GM12878 (cell line): ENCODE results near the gene RABEP1. TPM values are rescaled to one million over a fixed set of nuclear protein-coding genes. Genes with fewer than 3 reads are reported as not detected.

Experiments
- ATAC-seq: fragments of 200-7000 bp; cut with Tn5 transposase; 3 replicates; pipeline ENCODE4 v1.9.1; 2020; ENCODE audit warnings: mild to moderate bottlenecking, moderate library complexity
- BruUV-seq: library from RNA; stranded (reverse); fragments of 400-500 nt; replicated peaks from 2 replicates; lab custom pipeline; 2021; lab: Mats Ljungman, UMichigan
- CTCF ChIA-PET: fragments of 300-600 bp; sonication (Branson Sonifier 250); formaldehyde crosslinking; extraction: SDS; loops from one replicate; lab custom pipeline; 2021; ENCODE audit warnings: inconsistent platforms; lab: Yijun Ruan, JAX
- POLR2A ChIA-PET: fragments of 350-600 bp; formaldehyde crosslinking; extraction: SDS; loops from one replicate; lab custom pipeline; 2021; ENCODE audit warnings: inconsistent platforms; lab: Charles Lee
- RAD21 ChIA-PET: fragments of 300-600 bp; sonication (Branson Sonifier 250); formaldehyde crosslinking; loops from one replicate; lab custom pipeline; 2023; ENCODE audit warnings: antibody characterized with exemption; ENCODE audit not compliant: unreplicated experiment; lab: Charles Lee
- SMC1A ChIA-PET: fragments of 300-600 bp; sonication (Branson Sonifier 250); formaldehyde crosslinking; loops from one replicate; lab custom pipeline; 2023; ENCODE audit not compliant: unreplicated experiment, uncharacterized antibody; lab: Charles Lee
- DNase-seq: peaks from one replicate; pipeline ENCODE4 v3.0.0-alpha.2; 2011; ENCODE audit warnings: low read depth, low spot score
- FAIRE-seq: peaks from 3 replicates; lab custom pipeline; 2011; peaks lifted over from hg19 to GRCh38; lab: Jason Lieb, UNC
- H2AFZ ChIP-seq: 2 replicates; pipeline ENCODE4 v1.6.0; 2011; ENCODE audit warnings: low read depth, low read length, control low read depth; ENCODE audit not compliant: control insufficient read depth
- H3K27ac ChIP-seq: 2 replicates; pipeline ENCODE4 v1.5.1; 2011; ENCODE audit warnings: control low read depth; ENCODE audit not compliant: control insufficient read depth, insufficient read depth
- H3K27me3 ChIP-seq, 2 experiments: replicated peaks in 1 of 2; 2 replicates each; pipeline versions ENCODE4 v1.6.0 to v1.6.1; 2011; ENCODE audit warnings: low read length in 1 of 2; ENCODE audit not compliant: control insufficient read depth in 2 of 2, insufficient read depth in 2 of 2
- H3K36me3 ChIP-seq, 2 experiments: 2 replicates each; pipeline ENCODE4 v1.5.1; 2011; ENCODE audit warnings: low read length in 1 of 2; ENCODE audit not compliant: control insufficient read depth in 2 of 2, insufficient read depth in 2 of 2
- H3K4me1 ChIP-seq: 2 replicates; pipeline ENCODE4 v1.6.1; 2011; ENCODE audit warnings: mild to moderate bottlenecking, low read length, moderate library complexity, mixed read lengths; ENCODE audit not compliant: control insufficient read depth, insufficient read depth
- H3K4me2 ChIP-seq: 2 replicates; pipeline ENCODE4 v1.6.0; 2011; ENCODE audit warnings: control low read depth; ENCODE audit not compliant: control insufficient read depth, insufficient read depth
- H3K4me3 ChIP-seq: fragments of 200-600 bp; sonication (generic); 2 replicates; pipeline ENCODE4 v1.5.1; 2016
- H3K79me2 ChIP-seq: 2 replicates; pipeline ENCODE4 v1.6.0; 2011; ENCODE audit warnings: low read length; ENCODE audit not compliant: control insufficient read depth, insufficient read depth
- H3K9ac ChIP-seq: 2 replicates; pipeline ENCODE4 v1.8.0; 2011; ENCODE audit warnings: low read length, control low read depth, mixed read lengths; ENCODE audit not compliant: control insufficient read depth, insufficient read depth
- H3K9me3 ChIP-seq: replicated peaks from 3 replicates; pipeline ENCODE4 v1.5.1; 2011; ENCODE audit warnings: mild to moderate bottlenecking, low read length; ENCODE audit not compliant: control insufficient read depth, insufficient read depth
- H4K20me1 ChIP-seq: 2 replicates; pipeline ENCODE4 v1.6.0; 2011; ENCODE audit not compliant: control insufficient read depth, insufficient read depth
- CBX3 ChIP-seq: fragments of 200-600 bp; sonication (generic); IDR thresholded peaks from 2 replicates; pipeline ENCODE4 v1.6.1; 2016; ENCODE audit warnings: low read depth, borderline replicate concordance
- E4F1 ChIP-seq: fragments of 450-650 bp; IDR thresholded peaks from 2 replicates; pipeline ENCODE4 v1.6.1; 2018; ENCODE audit warnings: borderline replicate concordance, mild to moderate bottlenecking; ENCODE audit not compliant: partially characterized antibody
- IRF4 ChIP-seq: IDR thresholded peaks from 2 replicates; pipeline ENCODE4 v1.6.1; 2011; ENCODE audit warnings: low read depth, low read length
- POLR2A ChIP-seq: IDR thresholded peaks from 2 replicates; pipeline ENCODE4 v1.6.1; 2011; ENCODE audit warnings: low read depth, mild to moderate bottlenecking, low read length
- ZNF207 ChIP-seq: fragments of 450-650 bp; IDR thresholded peaks from 2 replicates; pipeline ENCODE4 v1.6.1; 2014; ENCODE audit warnings: antibody characterized with exemption, mild to moderate bottlenecking, borderline replicate concordance
- WGBS: methylation state at CpG from one replicate; pipeline ENCODE4 v1.1.6; 2016; ENCODE audit warnings: low lambda C conversion rate; ENCODE audit not compliant: insufficient replicate concordance, insufficient coverage; ENCODE audit errors: missing lambda C conversion rate; 5-methylcytosine and 5-hydroxymethylcytosine counted together
- in situ Hi-C: fragments of 300-500 bp; cut with MboI; formaldehyde crosslinking; loops from 9 replicates; pipeline ENCODE4 v1.14.3; 2018; ENCODE audit warnings: mixed read lengths
- intact Hi-C: fragments of 100-400 bp; cut with micrococcal nuclease; formaldehyde crosslinking; loops from one replicate; pipeline ENCODE4 v1.14.2; 2022; ENCODE audit not compliant: unreplicated experiment
- polyA plus RNA-seq, 11 experiments: library from polyadenylated mRNA; depleted of rRNA in 4 of 11; unstranded in 6 of 11; stranded (reverse) in 5 of 11; fragments of >200 nt; fragmentation: Nextera tagmentation in 4 of 11; fragmentation: Illumina TruSeq in 1 of 11; extraction: Ambion mirVana in 4 of 11; extraction: Trizol in 1 of 11; gene quantifications; 1 replicate in 1 of 11; 2 replicates in 10 of 11; pipeline versions ENCODE4 v1.2.1 to v1.2.3, GENCODE V29; 2011 to 2016; ENCODE audit warnings: inconsistent platforms in 2 of 11, missing spikeins in 2 of 11, low read depth in 1 of 11
- total RNA-seq, 4 experiments: library from RNA; depleted of rRNA in 3 of 4; stranded (reverse); fragments of >200 nt in 3 of 4; fragmentation: Illumina TruSeq in 1 of 4; extraction: Trizol in 1 of 4; gene quantifications; 2 replicates each; pipeline versions ENCODE4 v1.2.1 to v1.2.3, GENCODE V29; 2013 to 2021

The RABEP1 gene
- total and polyA plus RNA-seq, 10 of the 15 experiments (the other 5 are each of a cell fraction or from before 2014, with no cell fraction given) = 13.4 to 71.4 (median 59.8) TPM

- SMC1A ChIA-PET = no interaction called here
- 78% methylated on average over 6 of the region's 6 CpGs for WGBS
Observed at GRCh38 chr17:5263441-5263840, 18.6 kb upstream of the RABEP1 start.

More at GRCh38 chr17:5263441-5263840, 18.6 kb upstream of the RABEP1 start:
- no peak for ATAC-seq
- Histone ChIP-seq H3K4me3 (no peak overlapping the region), H3K27me3 (no peaks in the 10 kb centered on the region), H4K20me1 (no peaks in the 10 kb centered on the region), H3K9me3 (no peaks in the 10 kb centered on the region), H2AFZ (no peak overlapping the region), H3K9ac (no peak overlapping the region), H3K79me2 (no peaks in the 10 kb centered on the region), H3K4me1 (no peaks in the 10 kb centered on the region), H3K36me3 (no peaks in the 10 kb centered on the region), H3K27ac (no peak overlapping the region), H3K4me2 (no peak overlapping the region)
- RAD21 ChIA-PET = no interaction called here
- no peak for FAIRE-seq
- no peak for TF ChIP-seq POLR2A
- no peak for TF ChIP-seq CBX3
- TF ChIP-seq ZNF207 = no peak
- no peak for TF ChIP-seq IRF4
- no peak for TF ChIP-seq E4F1
- intact Hi-C loops (no loop called here), in situ Hi-C loops (no loop called here)
- DNase-seq = no peak
- POLR2A ChIA-PET = no interaction called here
- CTCF ChIA-PET = no interaction called here
- no TSS peak for BruUV-seq
